ENCODE data around the gene RELL2. TPM values are rescaled to one million over a fixed set of nuclear protein-coding genes. Genes with fewer than 3 reads are reported as not detected.

Gene RELL2
- total RNA-seq, 2 experiments from 2014 or later: 25.1 to 26.9 TPM

DNA sequence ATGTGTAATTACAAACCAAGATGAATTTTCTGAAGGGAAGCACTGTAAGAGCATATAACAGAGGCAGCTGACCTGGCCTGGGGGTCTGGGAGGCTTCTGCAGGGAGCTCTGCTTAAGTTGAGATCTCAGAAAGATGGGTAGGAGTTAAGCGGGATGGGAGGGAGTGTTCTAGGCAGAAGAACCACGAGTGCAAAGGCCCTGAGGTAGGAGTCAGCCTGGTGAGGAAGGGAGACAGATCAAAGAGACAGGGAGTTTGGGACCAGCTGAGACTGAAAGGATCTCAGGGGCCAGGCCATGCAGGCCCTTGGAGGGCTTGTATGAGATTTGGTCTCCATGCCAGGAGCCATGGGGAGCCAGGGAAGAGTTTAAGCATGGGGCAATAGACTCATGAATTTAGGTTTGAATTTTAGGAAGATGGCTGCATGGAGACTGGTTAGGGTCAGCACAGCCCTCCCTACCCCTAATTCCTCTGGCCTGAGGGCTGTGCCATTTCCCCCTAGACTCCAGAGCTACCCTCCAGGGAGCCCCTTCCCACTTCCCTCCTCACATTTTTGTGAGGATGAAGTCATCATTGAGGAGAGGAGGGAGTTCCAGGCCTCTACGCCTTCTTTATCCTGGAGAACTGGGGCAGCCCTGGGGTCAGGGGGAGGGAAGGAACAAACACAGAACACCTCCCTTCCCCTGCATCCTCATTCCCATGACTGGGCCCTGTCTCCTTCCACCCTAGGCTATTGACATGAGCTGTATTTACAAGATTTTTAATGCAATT lies 50.0 kb downstream of the RELL2 start:
- CTCF ChIA-PET: interaction anchor here (1.2 to 1.8 kb wide), 4 partner anchors 10 to 274 kb away, joined by 3 to 8 read pairs (median 6); no protein-coding TSS in a partner anchor
- POLR2A ChIA-PET: no interaction called here
- DNase-seq: no peak
- H3K27ac Mint-ChIP-seq: no peak overlapping the region
- peaks cover 24% of the 10 kb centered on the region for H3K27me3 Mint-ChIP-seq
- H3K36me3 Mint-ChIP-seq (ENCODE audit: low read depth): no peaks in the 10 kb centered on the region
- no peaks in the 10 kb centered on the region for H3K9me3 Mint-ChIP-seq
- H3K4me1 Mint-ChIP-seq: peaks cover 30% of the 10 kb centered on the region
- no peak overlapping the region for H3K4me3 Mint-ChIP-seq

Other genes with a start within 250 kb of the RELL2 start
- not detected for gene PCDHGB4, start 249.3 kb upstream of the RELL2 start, total RNA-seq
- not detected for gene PCDHGA8, start 244.4 kb upstream of the RELL2 start, total RNA-seq
- not detected for gene PCDHGB5, start 239.1 kb upstream of the RELL2 start, total RNA-seq
- not detected for gene PCDHGA9, start 234.2 kb upstream of the RELL2 start, total RNA-seq
- gene PCDHGB6, start 229.0 kb upstream of the RELL2 start, total RNA-seq: under 1 TPM in 1 of 2 experiments, not detected in 1; 0.04 TPM
- not detected for gene PCDHGA10, start 224.0 kb upstream of the RELL2 start, total RNA-seq
- under 1 TPM in 1 of 2 experiments, not detected in 1; 0.07 TPM for gene PCDHGB7, start 219.3 kb upstream of the RELL2 start, total RNA-seq
- gene PCDHGA11, start 215.9 kb upstream of the RELL2 start, total RNA-seq: not detected
- gene PCDHGA12, start 206.5 kb upstream of the RELL2 start, total RNA-seq: not detected
- not detected for gene PCDHGC3, start 161.0 kb upstream of the RELL2 start, total RNA-seq
- not detected for gene PCDHGC4, start 152.0 kb upstream of the RELL2 start, total RNA-seq
- not detected for gene PCDHGC5, start 147.9 kb upstream of the RELL2 start, total RNA-seq
- gene DIAPH1, start 18.0 kb upstream of the RELL2 start, total RNA-seq: 100 to 1,000 TPM; 297 to 302 TPM
- gene HDAC3, start 148 bp upstream of the RELL2 start, total RNA-seq: 10 to 100 TPM; 70.2 to 73.9 TPM
- gene FCHSD1, start 14.4 kb downstream of the RELL2 start, total RNA-seq: 10 to 100 TPM; 58.0 to 59.3 TPM
- 1 to 10 TPM; 4.2 to 4.6 TPM for gene ARAP3, start 45.2 kb downstream of the RELL2 start, total RNA-seq
- gene PCDH1, start 241.4 kb downstream of the RELL2 start, total RNA-seq: not detected